Mammary epithelial cell (primary cell): Measurements from ENCODE around the gene SLCO3A1.

Source experiments
- EZH2 ChIP-seq: IDR thresholded peaks from 2 replicates; pipeline ENCODE4 v1.6.1; 2012; ENCODE audit warnings: low read length, inconsistent platforms, borderline replicate concordance
- TF ChIP-seq, protein P1 (sequence below), 2 donors: IDR thresholded peaks in 1 of 2; conservative IDR thresholded peaks in 1 of 2; 2 replicates each; pipeline ENCODE4 v1.5.1; 2011 to 2012; ENCODE audit warnings: inconsistent platforms in 2 of 2, low read length in 2 of 2, mild to moderate bottlenecking in 2 of 2, control low read depth in 1 of 2, low read depth in 1 of 2; ENCODE audit not compliant: insufficient read depth in 1 of 2; ENCODE audit errors: extremely low read depth in 1 of 2

- TF ChIP-seq, protein P1, sequence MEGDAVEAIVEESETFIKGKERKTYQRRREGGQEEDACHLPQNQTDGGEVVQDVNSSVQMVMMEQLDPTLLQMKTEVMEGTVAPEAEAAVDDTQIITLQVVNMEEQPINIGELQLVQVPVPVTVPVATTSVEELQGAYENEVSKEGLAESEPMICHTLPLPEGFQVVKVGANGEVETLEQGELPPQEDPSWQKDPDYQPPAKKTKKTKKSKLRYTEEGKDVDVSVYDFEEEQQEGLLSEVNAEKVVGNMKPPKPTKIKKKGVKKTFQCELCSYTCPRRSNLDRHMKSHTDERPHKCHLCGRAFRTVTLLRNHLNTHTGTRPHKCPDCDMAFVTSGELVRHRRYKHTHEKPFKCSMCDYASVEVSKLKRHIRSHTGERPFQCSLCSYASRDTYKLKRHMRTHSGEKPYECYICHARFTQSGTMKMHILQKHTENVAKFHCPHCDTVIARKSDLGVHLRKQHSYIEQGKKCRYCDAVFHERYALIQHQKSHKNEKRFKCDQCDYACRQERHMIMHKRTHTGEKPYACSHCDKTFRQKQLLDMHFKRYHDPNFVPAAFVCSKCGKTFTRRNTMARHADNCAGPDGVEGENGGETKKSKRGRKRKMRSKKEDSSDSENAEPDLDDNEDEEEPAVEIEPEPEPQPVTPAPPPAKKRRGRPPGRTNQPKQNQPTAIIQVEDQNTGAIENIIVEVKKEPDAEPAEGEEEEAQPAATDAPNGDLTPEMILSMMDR (conservative IDR thresholded peaks at IDR 0.05 in 1 of 2, IDR thresholded peaks at IDR 0.05 in 1 of 2; ENCODE audit: extremely low read depth in 1 of 2, insufficient read depth in 1 of 2, low read depth in 1 of 2, low read length in 2 of 2), result no peak
- TF ChIP-seq EZH2, result no peak
Measured at GRCh38 chr15:92048739-92049138, 195.2 kb downstream of the SLCO3A1 start.
